T-helper 9 cell (primary cell): Measurements from ENCODE around the gene BCLAF1.
"Not testable (repeated sequence)": the region's sequence is repeated elsewhere in the genome, so short reads cannot be mapped to it uniquely, and the experiment has no call there.

Experiments used
- DNase-seq: peaks from one replicate; pipeline ENCODE4 v3.0.0-alpha.2; 2020

The BCLAF1 gene

DNA sequence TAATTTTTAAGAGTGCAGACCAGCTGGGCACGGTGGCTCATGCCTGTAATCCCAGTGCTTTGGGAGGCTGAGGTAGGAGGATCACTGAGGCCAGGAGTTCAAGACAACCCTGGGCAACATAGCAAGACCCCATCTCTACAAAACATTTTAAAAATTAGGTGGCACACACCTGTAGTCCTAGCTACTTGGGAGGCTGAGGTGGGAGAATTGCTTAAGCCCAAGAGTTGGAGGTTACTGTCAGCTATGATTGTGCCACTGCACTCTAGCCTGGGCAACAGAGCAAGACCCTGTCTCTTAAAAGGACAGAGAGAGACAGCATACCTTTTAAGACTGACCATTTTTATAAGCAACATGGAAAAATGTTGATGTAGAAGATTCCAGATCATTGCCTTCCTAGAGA, 18.8 kb upstream of the BCLAF1 start:
- DNase-seq, result not testable (repeated sequence)

GRCh38 chr6:136307351-136307750, 17.7 kb upstream of the BCLAF1 start:
- no peak for DNase-seq

DNA sequence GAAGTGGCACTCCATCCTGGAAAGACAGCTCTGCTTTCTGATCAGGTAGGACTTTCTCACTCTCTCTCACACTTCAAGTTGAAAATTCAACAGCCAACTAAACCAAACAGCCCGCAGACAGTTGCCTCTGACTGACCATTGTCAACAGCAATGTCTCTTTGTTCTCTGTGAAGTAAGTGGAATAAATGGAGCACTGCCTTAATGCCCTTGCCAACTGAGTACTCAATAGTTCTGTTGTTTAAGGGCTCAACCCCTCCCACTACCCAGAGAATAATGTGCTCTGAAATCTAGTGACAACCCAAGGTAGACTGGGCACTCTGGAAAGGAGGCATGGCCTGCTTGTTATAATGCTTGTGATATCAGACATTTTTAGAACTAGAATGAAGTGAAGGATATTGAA, 16.8 kb upstream of the BCLAF1 start:
- no peak for DNase-seq

DNA sequence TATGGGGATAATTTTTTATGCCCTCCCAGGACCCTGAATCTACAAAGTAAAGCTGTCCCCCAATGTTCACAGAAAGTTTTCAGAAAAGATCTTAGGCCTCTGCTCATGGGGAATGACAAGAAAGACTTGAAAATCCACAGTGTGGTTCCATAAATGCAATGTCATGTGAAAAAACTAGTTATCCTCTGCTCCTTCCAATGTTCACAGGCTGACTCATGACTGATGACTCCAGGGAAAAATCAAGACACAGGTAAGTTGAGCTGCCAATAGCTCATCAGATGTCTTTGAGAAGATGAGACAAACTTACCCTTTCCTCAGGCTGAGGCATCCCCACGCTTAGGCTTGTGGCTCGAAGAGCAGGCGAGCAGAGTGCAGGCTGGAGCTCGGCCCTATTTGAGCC, 14.8 kb upstream of the BCLAF1 start:
- no peak for DNase-seq

GRCh38 chr6:136303516-136303915, 13.9 kb upstream of the BCLAF1 start:
- DNase-seq, result no peak

- no peak for DNase-seq
Observed at GRCh38 chr6:136294621-136295020, 5.0 kb upstream of the BCLAF1 start.

GRCh38 chr6:136290410-136291010, 864 bp upstream of the BCLAF1 start:
- peak; percentile 71 for DNase-seq

- peak; percentile 87 for DNase-seq
Observed at GRCh38 chr6:136289327-136289578, 393 bp downstream of the BCLAF1 start.

DNA sequence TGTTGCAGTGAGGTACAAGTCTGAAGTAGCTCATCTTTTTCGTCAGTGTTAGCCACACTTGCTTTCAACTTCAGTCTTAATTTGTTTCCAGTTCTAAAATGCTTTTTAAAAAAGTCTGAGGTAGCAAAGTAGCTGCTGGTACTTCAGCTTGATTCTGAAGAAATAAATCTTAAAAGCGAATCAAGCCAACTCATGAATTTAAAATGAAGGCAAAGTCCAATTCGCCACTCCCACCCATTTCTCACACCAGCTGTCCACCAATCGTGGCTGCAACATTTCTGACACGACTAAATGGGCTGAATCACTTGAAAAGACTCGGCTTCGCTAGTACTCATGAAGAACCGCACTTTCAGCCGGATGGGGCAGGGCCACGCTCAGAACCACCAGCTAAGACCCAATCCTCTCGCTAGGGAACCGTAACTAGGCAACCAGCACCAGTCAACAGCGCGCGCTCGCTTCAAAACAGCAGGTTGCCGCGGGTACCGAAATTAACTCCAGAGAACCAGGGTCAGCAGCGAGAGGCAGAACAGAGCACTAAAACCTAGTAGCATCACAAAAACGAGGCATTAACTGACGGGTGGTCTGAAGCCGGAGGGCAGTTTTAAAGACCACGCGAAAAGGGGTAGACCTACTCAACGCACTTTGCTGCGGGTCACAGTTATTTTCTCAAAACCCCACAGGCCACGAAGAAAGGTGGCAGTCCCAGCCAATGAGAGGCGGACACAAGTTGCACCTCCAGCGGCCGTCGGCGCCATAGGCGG, 900 bp downstream of the BCLAF1 start:
- DNase-seq, result peak; percentile 88

- DNase-seq, result no peak
Observed at GRCh38 chr6:136284909-136285308, 4.7 kb downstream of the BCLAF1 start.

- DNase-seq, result no peak
Observed at GRCh38 chr6:136282906-136283305, 6.7 kb downstream of the BCLAF1 start.

DNA sequence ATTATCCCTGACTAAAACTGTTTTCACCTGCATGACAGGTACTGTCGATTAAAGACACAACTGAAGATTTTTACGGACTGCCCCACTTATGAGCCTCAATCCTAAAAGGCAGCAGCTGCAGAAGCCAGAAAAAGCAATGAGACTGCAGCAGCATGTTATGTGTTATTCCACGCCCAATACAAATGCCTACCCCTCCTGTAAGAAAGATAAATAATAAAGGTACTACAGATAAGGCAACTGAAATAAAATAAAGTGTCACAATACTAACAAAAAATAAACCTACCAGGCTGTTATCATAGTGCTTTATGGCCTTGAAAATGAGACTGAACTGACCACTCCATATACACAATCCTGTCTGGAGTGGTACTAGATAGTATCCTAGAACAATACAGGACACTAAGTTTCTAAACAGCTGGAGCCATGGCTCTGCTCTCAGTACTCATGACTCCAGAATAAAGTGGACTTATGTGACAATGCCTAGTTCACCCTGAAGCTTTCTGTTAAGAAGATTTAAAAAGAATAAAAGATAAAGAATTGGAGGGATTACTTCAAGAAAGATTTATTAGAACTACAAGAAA, 9.5 kb downstream of the BCLAF1 start:
- DNase-seq, result no peak

- no peak for DNase-seq
Observed at GRCh38 chr6:136274062-136274461, 15.6 kb downstream of the BCLAF1 start.

- no peak for DNase-seq
Observed at GRCh38 chr6:136265101-136265500, 24.5 kb downstream of the BCLAF1 start.

- no peak for DNase-seq
Observed at GRCh38 chr6:136262940-136263339, 26.7 kb downstream of the BCLAF1 start.

DNA sequence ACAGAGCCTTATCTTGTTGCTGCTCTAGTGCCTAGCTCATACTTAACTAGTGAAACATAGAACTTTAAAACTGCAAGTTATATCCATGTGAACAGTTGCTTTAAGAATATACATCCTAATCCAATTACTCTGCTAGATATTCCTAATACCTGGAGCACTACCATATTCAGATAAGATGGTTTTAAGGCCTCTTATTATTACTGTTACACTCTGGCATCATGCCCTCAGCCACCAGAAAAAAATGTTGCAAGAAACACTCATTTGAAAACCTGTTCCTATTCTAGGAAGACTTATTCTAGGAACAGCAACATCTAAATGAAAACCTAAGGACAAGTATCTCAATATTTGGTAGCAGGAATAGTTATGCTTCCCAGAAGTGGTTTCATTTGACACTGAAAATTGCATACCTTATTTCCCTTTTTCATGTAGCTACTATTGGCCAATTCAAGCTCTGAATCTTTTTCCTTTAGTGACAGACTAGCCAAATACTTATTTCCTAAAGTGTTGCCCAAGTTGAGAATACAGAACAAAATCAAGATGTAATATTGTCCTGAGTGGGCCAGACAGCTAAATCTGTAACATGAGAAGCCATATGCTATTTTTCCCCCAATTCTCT, 34.7 kb downstream of the BCLAF1 start:
- DNase-seq, result no peak

GRCh38 chr6:136253734-136254133, 35.9 kb downstream of the BCLAF1 start:
- no peak for DNase-seq

- DNase-seq, result no peak
Observed at GRCh38 chr6:136252441-136252840, 37.2 kb downstream of the BCLAF1 start.

- no peak for DNase-seq
Observed at GRCh38 chr6:136251394-136251793, 38.3 kb downstream of the BCLAF1 start.

- DNase-seq, result no peak
Observed at GRCh38 chr6:136250686-136251008, 39.0 kb downstream of the BCLAF1 start.

DNA sequence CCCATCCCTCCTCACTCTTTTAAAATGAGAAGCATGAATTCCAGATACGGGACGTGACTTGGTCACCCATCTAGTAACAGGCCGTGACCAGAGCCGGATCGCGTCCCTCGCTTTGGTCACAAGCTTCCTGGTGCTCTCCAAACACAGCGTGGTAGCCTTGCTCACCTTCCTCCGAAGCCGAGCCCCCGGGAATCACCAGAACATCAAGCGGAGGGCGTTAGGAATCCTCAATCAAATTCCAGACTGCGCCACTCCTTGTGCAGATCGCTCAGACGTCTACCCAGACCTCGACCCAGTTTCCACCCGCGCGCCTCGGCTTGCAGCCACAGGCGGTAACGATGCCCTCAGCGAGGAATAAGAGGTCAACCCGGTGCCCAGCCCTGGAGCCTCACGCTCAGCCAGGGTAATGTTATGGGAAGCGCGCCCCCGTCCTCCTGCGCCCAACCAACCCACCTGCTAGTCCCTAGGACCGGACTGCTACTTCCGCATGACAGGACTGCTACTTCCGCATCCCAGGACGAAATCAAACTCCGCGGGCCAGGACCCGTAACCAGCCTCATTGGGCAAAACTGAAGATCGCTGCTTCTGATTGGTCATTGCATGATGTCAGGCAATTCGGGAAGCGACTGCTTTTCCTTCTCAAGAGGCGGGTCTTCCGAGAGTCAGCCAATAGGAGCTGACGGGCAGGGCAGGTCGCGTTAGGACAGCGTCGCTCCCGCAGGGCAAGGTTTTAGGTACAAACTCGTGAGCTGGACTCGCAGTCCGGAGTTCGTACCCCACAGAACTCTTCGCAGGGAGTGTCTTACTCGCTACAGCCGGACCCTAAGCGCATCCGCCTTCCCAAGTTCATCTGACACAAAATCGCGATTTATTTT, 39.6 kb downstream of the BCLAF1 start, which contains the start of gene MTFR2:
TSS of gene MTFR2 (minus strand) at position 501 of the 875 bp plus-strand sequence. CDS start 1,212 bp downstream, outside the sequence.
- peak; percentile 88 for DNase-seq

DNA sequence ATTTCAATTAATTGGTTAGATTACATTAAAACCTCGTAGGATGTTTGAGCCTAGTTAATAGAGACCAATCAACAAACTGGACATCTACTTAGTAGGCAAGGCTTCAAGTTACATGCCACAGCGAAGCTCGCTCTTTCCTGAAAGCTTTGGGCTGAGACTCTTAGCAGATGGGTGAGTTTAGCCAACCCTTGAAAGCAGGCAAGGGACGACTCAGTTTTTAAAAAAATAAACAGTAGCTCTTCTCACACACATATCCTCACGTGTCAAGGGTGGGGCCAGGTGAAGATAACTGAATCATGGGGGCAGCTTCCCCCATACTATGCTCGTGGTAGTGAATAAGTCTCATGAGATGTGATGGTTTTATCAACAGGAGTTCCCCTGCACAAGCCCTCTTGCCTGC, 40.3 kb downstream of the BCLAF1 start:
- no peak for DNase-seq

DNA sequence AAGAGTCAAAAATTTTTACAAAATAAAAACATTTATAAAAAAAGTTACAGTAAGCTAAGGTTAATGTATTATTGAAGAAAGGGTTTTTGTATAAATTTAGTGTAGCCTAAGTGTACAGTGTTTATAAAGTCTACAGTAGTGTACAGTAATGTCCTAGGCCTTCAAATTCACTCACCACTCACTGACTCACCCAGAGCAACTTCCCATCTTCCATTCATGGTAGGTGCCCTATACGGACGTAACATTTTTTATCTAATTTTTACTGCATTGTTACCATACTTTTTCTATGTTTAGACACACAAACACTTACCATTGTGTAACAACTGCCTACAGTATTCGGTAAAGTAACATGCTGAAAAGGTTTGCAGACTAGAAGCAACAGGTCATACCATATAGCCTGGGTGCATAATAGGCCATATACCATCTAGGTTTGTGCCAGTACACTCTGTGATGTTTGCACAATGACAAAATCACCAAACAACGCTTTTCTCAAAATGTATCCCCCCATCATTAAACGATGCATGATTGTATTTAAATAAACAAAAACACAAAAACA, 45.5 kb downstream of the BCLAF1 start:
- DNase-seq, result no peak
